Psoas muscle (tissue), 8 donors: ENCODE measurements around the gene BNIP3. TPM values are rescaled to one million over a fixed set of nuclear protein-coding genes. Genes with fewer than 3 reads are reported as not detected.
"Not testable (repeated sequence)": the region's sequence is repeated elsewhere in the genome, so short reads cannot be mapped to it uniquely, and the experiment has no call there.

Source experiments
- ATAC-seq, 4 donors: fragments of 200-7000 bp; cut with Tn5 transposase; one replicate each; pipeline ENCODE4 v1.9.1; 2020; ENCODE audit warnings: moderate library complexity in 3 of 4, mild to moderate bottlenecking in 2 of 4
- DNase-seq, 2 donors: peaks; one replicate each; pipeline ENCODE4 v3.0.0-alpha.2; 2020
- H3K27ac ChIP-seq: fragments of 200-600 bp; one replicate; pipeline ENCODE4 v1.8.0; 2022
- H3K27me3 ChIP-seq, 3 donors: fragments of 200-600 bp in 1 of 3; one replicate each; pipeline versions ENCODE4 v1.6.1 to v1.8.0; 2013 to 2022; ENCODE audit warnings: low read length in 2 of 3, mild to moderate bottlenecking in 2 of 3, moderate library complexity in 1 of 3; ENCODE audit not compliant: insufficient read depth in 3 of 3
- H3K36me3 ChIP-seq, 2 donors: fragments of 200-600 bp in 1 of 2; one replicate each; pipeline versions ENCODE4 v1.6.1 to v1.8.0; 2013 to 2022; ENCODE audit warnings: low read depth in 1 of 2, mild to moderate bottlenecking in 1 of 2, moderate library complexity in 1 of 2; ENCODE audit not compliant: insufficient read depth in 1 of 2
- H3K4me1 ChIP-seq: fragments of 200-600 bp; one replicate; pipeline ENCODE4 v1.8.0; 2022
- H3K4me3 ChIP-seq: fragments of 200-600 bp; one replicate; pipeline ENCODE4 v1.8.0; 2022; ENCODE audit warnings: mild to moderate bottlenecking
- H3K9me3 ChIP-seq: fragments of 200-600 bp; one replicate; pipeline ENCODE4 v1.8.0; 2022
- CTCF ChIP-seq: fragments of 200-600 bp; IDR thresholded peaks from one replicate; pipeline ENCODE4 v1.8.0; 2022; ENCODE audit warnings: antibody characterized with exemption
- WGBS, 3 donors: extraction: QIAGEN DNeasy Blood & Tissue Kit; methylation state at CpG; one replicate each; pipeline versions ENCODE4 v1.1.6 to v1.1.7; 2013; 5-methylcytosine and 5-hydroxymethylcytosine counted together
- intact Hi-C, 2 donors: fragments of 100-400 bp; cut with DNase I; formaldehyde crosslinking; loops; one replicate each; pipeline versions ENCODE4 v1.11.0 to v1.14.2; 2022
- polyA plus RNA-seq, 3 donors: library from polyadenylated mRNA; stranded (reverse); fragments of 200-250 nt; gene quantifications; one replicate each; pipeline ENCODE4 v1.2.3, GENCODE V29; 2013
- total RNA-seq, 4 donors: library from RNA; stranded (reverse); fragmentation: NEBNext Ultra II Directional in 2 of 4; extraction: Animal tissue kit (Norgen Biotek cat#: 25700) in 2 of 4; gene quantifications; one replicate each; pipeline versions ENCODE4 v1.2.1 to v1.2.4, GENCODE V29; 2021 to 2023
- donor health status: healthy with polysubstance abuse.
- donor health status: DM: no; HTN: no; CAD: no; lungs with moderate emphysema.
- donor health status: Bipolar disorder and iron deficiency.
- donor health status: healthy.
- donor health status: DM: yes; HTN: yes; CAD: no.
- donor health status: DM: no; HTN: no; CAD: no.
- donor health status: DM: no; HTN: no; CAD: no.
- donor health status: DM: yes; HTN: yes; CAD: no.

BNIP3 gene
- total and polyA plus RNA-seq, 7 donors, result 85.9 to 210 (median 149) TPM

GRCh38 chr10:131955591-131956340 is 26.0 kb downstream of the BNIP3 start:
- H3K36me3 ChIP-seq, result peaks cover 6 to 58% of the 10 kb centered on the region in 2 donors
- no peaks in the 10 kb centered on the region for H3K9me3 ChIP-seq
- no peaks in the 10 kb centered on the region for H3K27me3 ChIP-seq
- intact Hi-C loops, result no loop called here
- no peak overlapping the region for H3K4me3 ChIP-seq
- H3K4me1 ChIP-seq, result no peaks in the 10 kb centered on the region
- 95 to 97% (median 95%) methylated on average over 38 of the region's 38 CpGs for WGBS, 3 donors
- H3K27ac ChIP-seq, result no peak overlapping the region
- TF ChIP-seq CTCF, result no peak
- ATAC-seq (no peak), DNase-seq (no peak)

DNA sequence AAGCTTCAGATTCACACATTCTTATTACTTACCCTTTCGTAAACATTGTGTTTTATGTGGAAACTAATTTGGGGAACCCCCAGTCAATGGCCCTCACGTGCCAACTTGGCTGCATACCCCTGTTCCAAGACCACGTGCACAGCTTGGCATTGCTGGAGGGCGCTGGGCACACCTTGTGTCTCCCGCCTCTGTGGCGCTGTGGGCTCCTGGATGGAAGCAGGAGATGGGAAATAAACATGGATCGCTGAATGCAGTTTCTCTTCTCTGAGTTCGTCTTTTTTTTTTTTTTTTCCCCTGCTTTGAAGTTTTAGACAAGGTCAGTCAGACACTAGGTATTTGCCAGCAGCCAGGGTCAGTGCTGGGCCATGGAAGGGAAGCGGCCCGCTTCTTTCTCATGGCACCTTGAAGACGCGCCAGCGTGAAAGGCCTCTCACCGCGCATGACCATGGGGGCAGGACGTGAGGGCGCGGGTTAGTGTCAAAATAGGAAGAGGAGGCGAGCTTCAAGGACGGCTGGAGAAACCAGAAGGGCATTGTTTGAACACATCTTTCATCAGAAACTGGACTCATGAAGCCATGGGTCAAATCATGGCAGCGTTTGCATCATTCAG is 27.3 kb downstream of the BNIP3 start:
- H3K27ac ChIP-seq, result no peak overlapping the region
- H3K4me1 ChIP-seq, result peaks cover 4% of the 10 kb centered on the region
- H3K9me3 ChIP-seq, result no peaks in the 10 kb centered on the region
- TF ChIP-seq CTCF, result no peak
- WGBS, 3 donors, result 88 to 93% (median 91%) methylated on average over 20 to 21 of the region's 21 CpGs
- ATAC-seq (no peak), DNase-seq (no peak)
- no peaks in the 10 kb centered on the region for H3K27me3 ChIP-seq
- H3K36me3 ChIP-seq, result peaks cover 6 to 54% of the 10 kb centered on the region in 2 donors
- intact Hi-C loops, result no loop called here
- H3K4me3 ChIP-seq, result no peak overlapping the region

- H3K9me3 ChIP-seq, DNase-seq, intact Hi-C loops, H3K27me3 ChIP-seq, H3K4me3 ChIP-seq, H3K4me1 ChIP-seq: not testable (repeated sequence)
- WGBS, 3 donors, result 53 to 79% (median 56%) methylated on average over 5 of the region's 7 CpGs
- peak; percentile 28 to 51 (median 32) for ATAC-seq
- Histone ChIP-seq H3K36me3 (peaks cover 4 to 74% of the 10 kb centered on the region in 2 donors), H3K27ac (peak overlapping the region; percentile 78)
Observed at GRCh38 chr10:131949908-131950307, 31.8 kb downstream of the BNIP3 start.

DNA sequence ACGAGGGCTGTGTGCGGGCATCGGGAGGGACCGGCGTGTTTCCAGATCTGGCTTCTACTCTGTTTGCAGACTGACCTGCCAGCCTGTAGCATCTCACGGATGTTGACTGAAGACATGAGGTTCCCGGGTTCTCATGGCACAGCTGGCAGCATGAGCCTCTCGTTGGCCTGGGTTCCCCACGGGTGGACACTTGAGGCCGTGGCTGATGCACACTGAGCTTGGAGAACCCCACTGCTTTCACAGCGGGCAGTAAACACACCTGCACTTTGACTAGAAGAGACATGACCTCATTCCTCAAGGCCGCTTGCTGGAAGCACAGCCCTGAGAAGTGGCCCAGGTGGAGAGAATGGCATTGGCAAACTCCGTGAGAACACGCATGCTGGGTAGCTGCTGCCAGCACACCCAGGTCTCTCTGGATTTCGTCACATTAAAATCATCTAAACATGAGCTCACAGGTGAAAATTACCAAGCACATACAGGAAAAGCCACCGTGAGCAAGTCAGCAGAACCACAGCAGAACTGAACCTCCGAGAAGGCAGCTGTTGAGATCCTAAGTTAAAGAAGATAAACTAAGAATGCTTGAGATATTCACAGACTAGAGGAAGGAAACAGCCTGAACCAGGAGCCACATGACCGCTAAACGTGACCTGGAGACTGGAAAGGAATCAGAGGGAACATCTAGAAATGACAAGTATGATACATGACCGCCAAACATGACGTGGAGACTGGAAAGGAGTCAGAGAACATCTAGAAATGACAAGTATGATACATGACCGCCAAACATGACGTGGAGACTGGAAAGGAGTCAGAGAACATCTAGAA is 32.5 kb downstream of the BNIP3 start:
- peaks cover 4% of the 10 kb centered on the region for H3K4me1 ChIP-seq
- intact Hi-C loops, result no loop called here
- peak in 1 of 2 donors; percentile 68 for DNase-seq
- peaks cover 4 to 78% of the 10 kb centered on the region in 2 donors for H3K36me3 ChIP-seq
- no peak for TF ChIP-seq CTCF
- no peaks in the 10 kb centered on the region for H3K27me3 ChIP-seq
- ATAC-seq, result peak; percentile 85 to 89 (median 86)
- WGBS, 3 donors, result 63 to 82% (median 68%) methylated on average over 21 of the region's 23 CpGs
- no peaks in the 10 kb centered on the region for H3K9me3 ChIP-seq
- peak overlapping the region; percentile 79 for H3K27ac ChIP-seq
- H3K4me3 ChIP-seq, result no peak overlapping the region

GRCh38 chr10:131948501-131948900 is 33.2 kb downstream of the BNIP3 start:
- peaks cover 4% of the 10 kb centered on the region for H3K4me1 ChIP-seq
- TF ChIP-seq CTCF, result no peak
- ATAC-seq (peak in 1 of 4 donors; percentile 1), DNase-seq (no peak)
- peak overlapping the region; percentile 79 for H3K27ac ChIP-seq
- no peaks in the 10 kb centered on the region for H3K9me3 ChIP-seq
- intact Hi-C loops, result no loop called here
- H3K27me3 ChIP-seq, result no peaks in the 10 kb centered on the region
- H3K36me3 ChIP-seq, result peaks cover 4 to 79% of the 10 kb centered on the region in 2 donors
- 85 to 94% (median 91%) methylated on average over 6 of the region's 6 CpGs for WGBS, 3 donors
- no peak overlapping the region for H3K4me3 ChIP-seq
